Activated gamma-delta T cell (primary cell): ENCODE data around the gene L3MBTL2.
"Not testable (repeated sequence)": the region's sequence is repeated elsewhere in the genome, so short reads cannot be mapped to it uniquely, and the experiment has no call there.

Experiments used
- DNase-seq: peaks from one replicate; lab custom pipeline; 2025; lab: John Stamatoyannopoulos, UW

Gene L3MBTL2

GRCh38 chr22:41241133-41241676 is 36.1 kb downstream of the L3MBTL2 start:
- no peak for DNase-seq

DNA sequence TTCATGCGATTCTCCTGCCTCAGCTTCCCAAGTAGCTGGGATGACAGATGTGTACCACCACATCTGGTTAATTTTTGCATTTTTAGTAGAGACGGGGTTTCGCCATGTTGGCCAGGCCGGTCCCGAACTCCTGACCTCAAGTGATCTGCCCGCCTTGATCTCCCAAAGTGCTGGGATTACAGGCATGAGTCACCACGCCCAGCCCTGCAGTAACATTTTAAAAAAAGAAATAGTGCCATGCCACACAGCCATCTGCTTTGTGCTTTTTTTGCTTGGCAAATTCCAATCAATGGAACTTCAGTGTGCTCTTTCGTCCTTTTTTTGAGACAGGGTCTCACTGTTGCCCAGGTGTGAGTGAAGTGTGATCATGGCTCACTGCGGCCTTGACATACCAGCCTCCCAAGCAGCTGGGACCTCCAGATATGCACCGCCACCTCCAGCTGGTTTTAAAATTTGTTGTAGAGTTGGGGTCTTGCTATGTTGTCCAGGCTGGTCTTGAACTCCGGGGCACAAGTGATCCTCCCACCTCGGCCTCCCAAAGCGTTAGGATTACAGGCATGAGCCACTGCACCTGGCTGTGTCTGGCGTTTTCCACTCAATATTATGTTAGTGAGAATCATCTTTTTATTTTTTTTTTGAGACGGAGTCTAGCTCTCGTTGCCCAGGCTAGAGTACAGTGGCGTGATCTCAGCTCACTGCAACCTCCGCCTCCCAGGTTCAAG is 37.4 kb downstream of the L3MBTL2 start:
- DNase-seq: no peak

- DNase-seq: no peak
Measured at GRCh38 chr22:41243361-41243760, 38.2 kb downstream of the L3MBTL2 start.

- no peak for DNase-seq
Measured at GRCh38 chr22:41245917-41246499, 40.9 kb downstream of the L3MBTL2 start.

GRCh38 chr22:41247703-41248102 is 42.6 kb downstream of the L3MBTL2 start:
- no peak for DNase-seq

DNA sequence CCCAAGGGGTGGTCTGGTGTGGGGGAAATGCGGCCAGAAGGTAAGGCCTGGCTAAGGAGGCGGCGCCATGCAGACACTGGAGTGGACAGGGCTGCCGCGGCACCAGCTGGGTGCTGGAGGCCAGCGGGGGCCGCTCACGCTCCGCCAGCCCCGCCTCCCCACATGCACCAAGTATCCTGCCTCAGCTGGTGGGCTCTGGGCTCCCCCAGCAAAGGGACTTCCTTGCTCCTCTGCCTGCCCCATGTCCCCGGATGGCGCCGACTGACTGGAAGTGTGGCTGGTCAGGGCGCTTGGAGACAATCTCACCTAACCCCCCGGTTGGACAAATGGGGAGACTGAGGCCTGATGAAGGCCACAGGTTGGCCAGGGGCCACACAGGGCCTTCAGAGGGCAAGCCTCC is 43.2 kb downstream of the L3MBTL2 start:
- no peak for DNase-seq

- DNase-seq: no peak
Measured at GRCh38 chr22:41248758-41249157, 43.6 kb downstream of the L3MBTL2 start.

- no peak for DNase-seq
Measured at GRCh38 chr22:41249442-41249841, 44.3 kb downstream of the L3MBTL2 start.

DNA sequence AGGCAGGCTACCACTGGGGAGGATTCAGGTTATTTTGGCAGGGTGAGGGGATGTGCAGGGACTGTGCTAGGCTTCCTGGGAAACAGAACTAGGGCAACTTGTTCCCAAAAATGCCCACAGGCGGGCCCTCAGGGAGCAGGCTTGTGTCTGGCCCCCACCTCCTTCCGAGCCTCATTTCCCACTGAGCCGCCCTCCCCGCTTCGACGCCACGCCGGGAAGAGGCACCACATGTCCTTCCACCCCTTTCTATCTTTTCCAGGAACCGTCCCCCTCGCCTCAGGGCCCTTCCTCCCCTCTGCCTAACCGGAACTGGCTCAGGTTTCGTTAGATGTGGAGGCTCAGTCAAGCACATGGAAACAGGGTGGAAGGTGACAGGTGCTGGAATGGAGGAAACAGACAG is 45.0 kb downstream of the L3MBTL2 start:
- DNase-seq: no peak

DNA sequence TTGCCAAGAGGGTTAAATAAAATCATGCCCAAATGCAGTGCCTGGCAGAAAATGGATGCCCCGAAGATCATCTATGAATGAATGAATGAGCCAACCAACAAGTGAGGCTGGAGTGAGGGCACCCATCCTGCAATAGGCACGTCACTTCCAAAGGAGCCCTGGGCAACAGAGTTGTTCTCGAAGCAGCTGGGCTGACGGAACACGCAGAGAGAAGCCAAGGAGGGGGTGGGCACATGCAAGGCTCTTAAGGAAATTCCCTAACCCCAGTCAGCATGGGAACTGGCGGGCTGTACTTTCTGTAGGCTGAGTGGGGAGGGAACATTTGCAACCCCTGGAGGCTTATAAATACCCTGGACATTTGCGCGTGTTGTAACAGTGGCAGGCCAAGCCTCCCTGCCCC is 47.3 kb downstream of the L3MBTL2 start:
- no peak for DNase-seq

- DNase-seq: no peak
Measured at GRCh38 chr22:41254230-41254629, 49.1 kb downstream of the L3MBTL2 start.

DNA sequence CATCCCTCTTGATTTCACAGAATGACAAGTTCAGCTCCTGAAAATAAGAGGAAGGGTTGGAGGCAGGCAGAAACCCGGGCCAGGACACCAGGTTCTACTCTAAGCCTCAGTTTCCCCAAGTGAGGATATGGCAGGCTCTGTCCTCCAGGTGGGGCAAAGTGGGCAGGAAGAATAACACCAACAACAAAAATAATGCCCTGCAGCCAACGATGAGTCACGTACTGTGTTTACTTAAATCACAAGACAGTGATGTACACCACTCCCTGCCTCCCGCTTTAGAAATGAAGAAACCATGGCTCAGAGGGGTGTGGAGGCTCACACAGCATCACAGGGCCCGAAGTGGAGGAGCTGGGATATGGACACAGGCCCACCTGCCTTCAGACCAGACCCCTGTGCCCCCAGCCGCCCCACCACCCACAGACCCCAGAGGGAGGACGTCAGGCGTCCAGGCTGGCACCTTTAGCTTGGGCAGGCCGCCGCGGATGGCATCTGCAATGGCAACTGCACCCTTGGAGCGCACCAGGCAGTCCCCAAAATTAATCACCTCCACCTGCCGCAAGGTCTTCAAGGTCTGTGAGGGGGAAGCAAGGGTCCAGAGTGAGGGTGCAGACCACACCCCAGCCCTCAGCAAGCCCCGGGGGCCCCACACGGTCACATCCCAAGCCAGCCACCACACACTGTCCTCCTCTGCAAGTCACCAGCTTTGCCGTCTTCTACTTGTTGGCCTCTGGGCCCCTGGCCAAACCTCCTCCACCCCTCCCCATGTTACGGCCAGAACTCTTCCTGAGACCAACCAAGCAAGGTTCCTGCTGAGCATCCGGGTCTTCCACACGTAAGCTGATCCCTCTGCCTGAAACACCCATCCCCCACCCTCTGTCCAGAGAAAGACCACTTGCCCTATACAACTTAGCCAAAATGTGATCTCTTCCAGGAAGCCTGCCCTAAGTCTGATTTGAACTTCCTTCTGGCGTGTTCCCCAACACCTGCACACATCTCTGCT is 51.4 kb downstream of the L3MBTL2 start:
- no peak for DNase-seq

GRCh38 chr22:41257696-41258095 is 52.6 kb downstream of the L3MBTL2 start:
- DNase-seq: no peak

GRCh38 chr22:41259756-41260155 is 54.6 kb downstream of the L3MBTL2 start:
- DNase-seq: not testable (repeated sequence)

GRCh38 chr22:41260871-41261270 is 55.8 kb downstream of the L3MBTL2 start:
- DNase-seq: no peak

GRCh38 chr22:41261541-41262249 is 56.6 kb downstream of the L3MBTL2 start:
- DNase-seq: no peak

DNA sequence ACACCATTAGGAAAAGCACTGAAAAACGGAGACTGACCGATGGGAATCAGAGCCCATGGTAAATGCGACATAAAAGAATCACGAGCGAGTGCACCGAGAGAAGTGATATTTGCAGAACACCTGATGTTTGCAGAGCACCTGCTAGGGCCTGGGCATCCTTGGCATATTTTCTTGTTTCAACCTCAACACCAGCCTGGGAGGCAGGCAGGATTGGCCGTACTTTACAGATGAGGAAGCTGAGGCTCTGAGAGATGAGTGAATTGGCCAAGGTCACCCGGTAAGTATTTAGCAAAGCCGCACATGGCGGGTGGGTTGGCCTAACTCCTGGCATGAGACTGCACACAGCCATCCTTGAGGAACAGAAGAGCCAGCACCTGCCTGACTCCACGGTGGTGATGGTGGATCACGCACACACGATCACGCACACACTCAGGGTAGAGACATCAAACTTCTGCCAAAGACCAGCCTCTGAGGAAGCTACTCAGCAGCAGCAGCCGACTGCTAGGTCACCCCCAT is 57.2 kb downstream of the L3MBTL2 start:
- no peak for DNase-seq

GRCh38 chr22:41263704-41264103 is 58.6 kb downstream of the L3MBTL2 start:
- no peak for DNase-seq

GRCh38 chr22:41264408-41264941 is 59.4 kb downstream of the L3MBTL2 start:
- no peak for DNase-seq

- DNase-seq: no peak
Measured at GRCh38 chr22:41267958-41268357, 62.8 kb downstream of the L3MBTL2 start.

GRCh38 chr22:41271787-41272186 is 66.7 kb downstream of the L3MBTL2 start:
- DNase-seq: no peak
